GM23248 (cell line): ENCODE data around the gene GPR176. TPM values are rescaled to one million over a fixed set of nuclear protein-coding genes. Genes with fewer than 3 reads are reported as not detected.
A peak's percentile ranks its signal among the peaks of the same experiment; 100 is the strongest.

Source experiments
- DNase-seq: peaks from one replicate; pipeline ENCODE4 v3.0.0-alpha.2; 2015
- H2AFZ ChIP-seq: fragments of 200-600 bp; sonication (generic); 2 replicates; pipeline ENCODE4 v1.6.1; 2016; ENCODE audit warnings: antibody characterized with exemption
- H3F3A ChIP-seq: fragments of 200-600 bp; sonication (generic); 2 replicates; pipeline ENCODE4 v1.6.1; 2016; ENCODE audit warnings: mild to moderate bottlenecking, antibody characterized with exemption, mixed run types; ENCODE audit not compliant: insufficient read depth
- H3K27ac ChIP-seq: fragments of 200-600 bp; sonication (generic); 2 replicates; pipeline ENCODE4 v1.5.1; 2016; ENCODE audit warnings: mild to moderate bottlenecking
- H3K27me3 ChIP-seq: fragments of 200-600 bp; sonication (generic); replicated peaks from 2 replicates; pipeline ENCODE4 v1.6.1; 2016; ENCODE audit warnings: mild to moderate bottlenecking; ENCODE audit not compliant: insufficient read depth
- H3K36me3 ChIP-seq: fragments of 200-600 bp; sonication (generic); 2 replicates; pipeline ENCODE4 v1.6.1; 2016; ENCODE audit warnings: low read depth, mild to moderate bottlenecking
- H3K4me1 ChIP-seq: fragments of 200-600 bp; sonication (generic); 2 replicates; pipeline ENCODE4 v1.6.1; 2016; ENCODE audit warnings: mild to moderate bottlenecking; ENCODE audit not compliant: insufficient read depth
- H3K4me2 ChIP-seq: fragments of 200-600 bp; sonication (generic); one replicate; pipeline ENCODE4 v1.6.1; 2016; ENCODE audit warnings: mild to moderate bottlenecking; ENCODE audit not compliant: unreplicated experiment
- H3K4me3 ChIP-seq: fragments of 200-600 bp; sonication (generic); 2 replicates; pipeline ENCODE4 v1.5.1; 2016; ENCODE audit warnings: mild to moderate bottlenecking
- H3K79me2 ChIP-seq: fragments of 200-600 bp; sonication (generic); 2 replicates; pipeline ENCODE4 v1.6.1; 2016; ENCODE audit warnings: mild to moderate bottlenecking; ENCODE audit not compliant: insufficient read depth
- H3K9ac ChIP-seq: fragments of 200-600 bp; sonication (generic); 2 replicates; pipeline ENCODE4 v1.6.1; 2016; ENCODE audit warnings: mild to moderate bottlenecking
- H3K9me2 ChIP-seq: fragments of 200-600 bp; sonication (generic); 2 replicates; pipeline ENCODE4 v1.6.1; 2016; ENCODE audit warnings: mixed run types, mild to moderate bottlenecking, moderate library complexity; ENCODE audit not compliant: insufficient read depth
- H3K9me3 ChIP-seq: fragments of 200-600 bp; sonication (generic); one replicate; pipeline ENCODE4 v1.6.1; 2017; ENCODE audit warnings: low read depth
- H4K20me1 ChIP-seq: fragments of 200-600 bp; sonication (generic); 2 replicates; pipeline ENCODE4 v1.6.0; 2016; ENCODE audit not compliant: insufficient read depth
- EZH2 ChIP-seq: fragments of 200-600 bp; sonication (generic); IDR thresholded peaks from 2 replicates; pipeline ENCODE4 v1.6.1; 2018; ENCODE audit warnings: antibody characterized with exemption, mild to moderate bottlenecking; ENCODE audit not compliant: insufficient read depth, poor library complexity, severe bottlenecking
- EZH2phosphoT487 ChIP-seq: fragments of 200-600 bp; sonication (generic); IDR thresholded peaks from 2 replicates; pipeline ENCODE4 v1.6.1; 2018; ENCODE audit warnings: antibody characterized with exemption, moderate library complexity, mild to moderate bottlenecking, low read depth; ENCODE audit not compliant: insufficient read depth
- WGBS, 2 experiments: methylation state at CpG; one replicate each; pipeline ENCODE4 v1.1.6; 2015 to 2017; ENCODE audit warnings: low lambda C conversion rate in 2 of 2, low coverage in 1 of 2; ENCODE audit errors: missing lambda C conversion rate in 2 of 2; 5-methylcytosine and 5-hydroxymethylcytosine counted together
- in situ Hi-C: fragments of 300-500 bp; cut with MboI; formaldehyde crosslinking; loops from 2 replicates; pipeline ENCODE4 v1.15.0; 2020
- polyA plus RNA-seq: library from polyadenylated mRNA; unstranded; fragments of >200 nt; fragmentation: Nextera tagmentation; extraction: Ambion mirVana; gene quantifications from 2 replicates; pipeline ENCODE4 v1.2.1, GENCODE V29; 2016
- total RNA-seq: library from RNA; depleted of rRNA; stranded (reverse); fragments of >200 nt; shearing (Covaris generic); gene quantifications from 2 replicates; pipeline ENCODE4 v1.2.3, GENCODE V29; 2014

Gene GPR176
- total and polyA plus RNA-seq, 2 experiments from 2014 or later, result 161 to 254 TPM

- H4K20me1 ChIP-seq, result no peaks in the 10 kb centered on the region
- peak overlapping the region; percentile 22 for H3K27ac ChIP-seq
- H3K36me3 ChIP-seq, result peaks cover 50% of the 10 kb centered on the region
- H3K4me3 ChIP-seq, result no peak overlapping the region
- H3K27me3 ChIP-seq, result no peaks in the 10 kb centered on the region
- H3F3A ChIP-seq, result peaks cover 27% of the 10 kb centered on the region
- H3K4me1 ChIP-seq, result peaks cover 46% of the 10 kb centered on the region
- H3K4me2 ChIP-seq, result peak overlapping the region; percentile 47
- no peak overlapping the region for H2AFZ ChIP-seq
- no peaks in the 10 kb centered on the region for H3K9me2 ChIP-seq
- peak; percentile 81 for DNase-seq
- H3K9me3 ChIP-seq, result no peaks in the 10 kb centered on the region
- peaks cover 41% of the 10 kb centered on the region for H3K79me2 ChIP-seq
- no peak overlapping the region for H3K9ac ChIP-seq
- in situ Hi-C loops, result no loop called here
- TF ChIP-seq EZH2 (no peak), EZH2phosphoT487 (no peak)
- WGBS, 2 experiments, result 69 to 71% methylated on average over 3 of the region's 3 CpGs
Measured at GRCh38 chr15:39942101-39942752, 22.2 kb upstream of the GPR176 start.

DNA sequence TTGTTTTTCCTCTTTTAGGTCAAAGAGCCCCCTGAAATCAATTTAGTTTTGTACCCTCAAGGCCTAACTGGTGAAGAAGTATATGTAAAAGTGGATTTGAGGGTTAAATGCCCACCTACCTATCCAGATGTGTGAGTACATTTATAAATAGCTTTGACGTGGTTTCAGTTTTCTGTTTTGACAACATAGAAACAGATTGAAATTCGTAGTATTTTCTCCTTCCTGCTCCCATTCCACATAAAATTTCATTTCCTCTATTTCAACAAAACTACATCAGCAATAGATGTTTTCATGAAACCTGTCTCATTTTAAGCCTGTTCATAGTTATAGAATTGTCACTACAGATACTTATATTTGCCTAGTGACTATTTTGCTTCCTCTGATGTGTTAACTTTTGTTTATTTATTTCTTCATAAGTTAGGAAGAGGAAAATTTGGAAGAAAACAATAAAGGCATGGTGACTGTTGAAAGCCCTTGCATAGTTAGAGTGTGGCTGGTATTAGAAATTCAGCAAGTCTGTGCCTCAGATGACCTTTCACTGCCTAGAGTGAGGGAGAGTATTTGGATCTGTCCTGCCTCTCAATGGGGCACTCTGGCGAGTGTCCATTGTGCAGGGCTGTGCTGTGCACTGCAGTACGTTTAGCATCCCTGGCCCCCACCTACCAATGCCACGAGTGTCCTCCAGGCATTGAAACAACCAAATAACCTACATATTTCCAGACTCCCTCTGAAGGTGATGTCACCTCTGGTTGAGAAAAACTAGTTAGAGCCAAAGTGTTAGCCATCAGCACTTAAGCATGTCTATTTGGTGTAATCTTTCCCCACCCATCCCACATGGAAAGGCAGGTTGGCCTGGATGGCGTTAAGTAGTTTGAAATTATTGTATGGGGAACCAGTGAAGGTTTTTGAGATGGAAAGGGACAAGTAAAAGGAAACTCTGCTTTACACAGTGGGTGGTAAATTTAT lies 19.7 kb upstream of the GPR176 start:
- Histone ChIP-seq H3K79me2 (peaks cover 66% of the 10 kb centered on the region), H3K36me3 (peaks cover 29% of the 10 kb centered on the region), H3F3A (peaks cover 26% of the 10 kb centered on the region), H3K9me3 (no peaks in the 10 kb centered on the region), H2AFZ (no peak overlapping the region), H3K9me2 (no peaks in the 10 kb centered on the region), H3K4me2 (no peak overlapping the region), H3K4me3 (no peak overlapping the region), H3K9ac (no peak overlapping the region), H4K20me1 (no peaks in the 10 kb centered on the region), H3K27ac (no peak overlapping the region), H3K27me3 (no peaks in the 10 kb centered on the region), H3K4me1 (peaks cover 57% of the 10 kb centered on the region)
- 89 to 93% methylated on average over 6 of the region's 6 CpGs for WGBS, 2 experiments
- in situ Hi-C loops, result no loop called here
- TF ChIP-seq EZH2phosphoT487 (no peak), EZH2 (no peak)
- DNase-seq, result peak; percentile 32

DNA sequence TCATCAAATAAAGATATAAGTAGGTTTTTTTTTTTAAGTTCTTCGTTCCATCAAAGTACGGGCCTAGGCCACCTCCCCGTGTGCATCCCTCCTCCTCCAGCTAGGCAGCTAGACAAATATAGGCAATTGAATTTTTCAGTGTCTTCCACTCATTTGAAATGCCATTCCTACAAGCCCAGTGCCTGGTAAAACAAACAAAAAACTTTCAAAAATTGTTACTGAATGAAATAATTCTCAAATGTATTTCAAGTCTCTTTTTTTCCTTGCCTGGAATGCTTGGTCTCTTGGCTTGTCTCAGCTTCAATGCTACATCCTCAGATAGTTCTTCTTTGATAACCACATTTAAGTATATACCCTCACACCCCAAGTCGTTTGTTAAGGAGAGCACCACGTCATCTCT lies 17.6 kb upstream of the GPR176 start:
- Histone ChIP-seq H3K27me3 (no peaks in the 10 kb centered on the region), H2AFZ (no peak overlapping the region), H3K4me1 (peaks cover 63% of the 10 kb centered on the region), H3K9me3 (no peaks in the 10 kb centered on the region), H3K9ac (no peak overlapping the region), H3F3A (peaks cover 36% of the 10 kb centered on the region), H3K4me3 (no peak overlapping the region), H4K20me1 (no peaks in the 10 kb centered on the region), H3K4me2 (no peak overlapping the region), H3K79me2 (peaks cover 73% of the 10 kb centered on the region), H3K36me3 (peaks cover 11% of the 10 kb centered on the region; the same call in 1 of the 2 replicates), H3K9me2 (no peaks in the 10 kb centered on the region), H3K27ac (no peak overlapping the region)
- 94 to 97% methylated on average over 5 of the region's 5 CpGs for WGBS, 2 experiments
- no peak for TF ChIP-seq EZH2phosphoT487
- no peak for TF ChIP-seq EZH2
- no peak for DNase-seq
- in situ Hi-C loops, result no loop called here

GRCh38 chr15:39936681-39937080 lies 16.6 kb upstream of the GPR176 start:
- H3F3A ChIP-seq, result peaks cover 34% of the 10 kb centered on the region
- DNase-seq, result no peak
- TF ChIP-seq EZH2 (no peak), EZH2phosphoT487 (no peak)
- H4K20me1 ChIP-seq, result no peaks in the 10 kb centered on the region
- H3K27ac ChIP-seq, result no peak overlapping the region
- no peak overlapping the region for H3K9ac ChIP-seq
- H3K9me2 ChIP-seq, result no peaks in the 10 kb centered on the region
- no peak overlapping the region for H3K4me3 ChIP-seq
- H3K79me2 ChIP-seq, result peaks cover 73% of the 10 kb centered on the region
- peaks cover 53% of the 10 kb centered on the region for H3K4me1 ChIP-seq
- in situ Hi-C loops, result no loop called here
- H3K27me3 ChIP-seq, result no peaks in the 10 kb centered on the region
- peak overlapping the region; percentile 99 for H3K4me2 ChIP-seq
- H3K9me3 ChIP-seq, result no peaks in the 10 kb centered on the region
- 81 to 86% methylated on average over 3 of the region's 3 CpGs for WGBS, 2 experiments
- no peak overlapping the region for H2AFZ ChIP-seq
- peaks cover 10% of the 10 kb centered on the region; the same call in 1 of the 2 replicates for H3K36me3 ChIP-seq
